ENCODE data around the gene TPCN2. TPM values are rescaled to one million over a fixed set of nuclear protein-coding genes. Genes with fewer than 3 reads are reported as not detected.
"Not testable (repeated sequence)": the region's sequence is repeated elsewhere in the genome, so short reads cannot be mapped to it uniquely, and the experiment has no call there.

The TPCN2 gene
- total RNA-seq, 1 experiment from 2014 or later: 5.5 TPM

DNA sequence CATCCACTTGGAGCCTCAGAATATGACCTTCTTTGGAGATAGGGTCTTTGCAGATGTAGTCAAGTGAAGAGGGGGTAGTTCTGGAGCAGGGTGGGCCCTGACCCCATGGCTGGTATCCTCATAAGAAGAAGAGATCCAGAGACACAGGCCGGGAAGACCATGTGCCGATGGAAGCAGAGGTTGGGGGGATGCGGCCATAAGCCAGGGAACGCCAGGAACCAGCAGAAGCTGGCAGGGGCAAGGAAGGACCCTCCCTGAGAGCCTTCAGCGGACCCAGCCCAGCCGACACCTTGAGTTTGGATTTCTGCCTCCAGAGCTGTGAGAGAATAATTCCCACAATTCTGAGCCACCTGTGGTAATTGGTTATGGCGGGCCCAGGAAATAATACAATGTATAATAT, 80.9 kb downstream of the TPCN2 start:
- no peak overlapping the region for H3K27ac ChIP-seq
- no peak for DNase-seq
- H3K9me3 ChIP-seq (replicated peaks): peaks cover 4% of the 10 kb centered on the region
- H3K27me3 ChIP-seq: no peaks in the 10 kb centered on the region
- no peak overlapping the region for H3K4me3 ChIP-seq
- no peaks in the 10 kb centered on the region for H3K36me3 ChIP-seq
- H3K4me1 ChIP-seq: peaks cover 7% of the 10 kb centered on the region

- H3K27ac ChIP-seq: no peak overlapping the region
- H3K4me3 ChIP-seq: no peak overlapping the region
- H3K27me3 ChIP-seq: no peaks in the 10 kb centered on the region
- peak in 1 of 2 experiments; percentile 21 for DNase-seq
- peaks cover 7% of the 10 kb centered on the region for H3K4me1 ChIP-seq
- peaks cover 4% of the 10 kb centered on the region for H3K9me3 ChIP-seq (replicated peaks)
- no peaks in the 10 kb centered on the region for H3K36me3 ChIP-seq
These were observed 81.9 kb downstream of the TPCN2 start for GRCh38 chr11:69130654-69131053.

DNA sequence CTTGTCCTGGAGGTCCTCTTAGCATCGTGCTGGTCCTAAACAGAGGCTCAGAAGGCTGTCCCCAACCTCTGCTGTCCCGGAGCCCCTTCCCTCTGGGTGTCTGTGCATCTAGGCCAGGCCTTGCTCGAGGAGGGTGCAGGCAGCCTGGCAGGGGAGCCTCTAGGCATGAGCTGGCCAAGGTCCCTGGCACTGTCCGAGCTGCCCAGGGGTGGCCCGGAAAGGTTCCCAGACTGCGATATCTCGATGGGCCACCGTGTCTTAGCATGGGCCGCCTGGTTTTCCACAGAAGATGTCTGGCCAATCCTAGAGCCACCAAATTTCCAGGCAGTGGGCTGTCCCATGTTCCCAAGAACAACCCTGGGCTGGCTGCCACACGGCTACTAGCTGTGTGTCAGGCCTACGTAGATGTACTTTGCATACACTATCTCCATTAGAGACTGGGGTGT, 82.4 kb downstream of the TPCN2 start:
- Histone ChIP-seq H3K36me3 (no peaks in the 10 kb centered on the region), H3K27ac (no peak overlapping the region), H3K4me1 (peaks cover 7% of the 10 kb centered on the region), H3K27me3 (no peaks in the 10 kb centered on the region), H3K4me3 (no peak overlapping the region), H3K9me3 (replicated peaks) (peaks cover 4% of the 10 kb centered on the region)
- no peak for DNase-seq

- peak; percentile 62 to 75 for DNase-seq
- H3K9me3 ChIP-seq (replicated peaks): peaks cover 4% of the 10 kb centered on the region
- H3K4me3 ChIP-seq: no peak overlapping the region
- no peaks in the 10 kb centered on the region for H3K36me3 ChIP-seq
- no peak overlapping the region for H3K27ac ChIP-seq
- H3K4me1 ChIP-seq: peaks cover 7% of the 10 kb centered on the region
- no peaks in the 10 kb centered on the region for H3K27me3 ChIP-seq
These were observed 83.0 kb downstream of the TPCN2 start for GRCh38 chr11:69131644-69132300.

- peaks cover 4% of the 10 kb centered on the region for H3K9me3 ChIP-seq (replicated peaks)
- H3K4me1 ChIP-seq: peaks cover 7% of the 10 kb centered on the region
- no peaks in the 10 kb centered on the region for H3K36me3 ChIP-seq
- no peak overlapping the region for H3K4me3 ChIP-seq
- no peak overlapping the region for H3K27ac ChIP-seq
- H3K27me3 ChIP-seq: no peaks in the 10 kb centered on the region
- DNase-seq: no peak
These were observed 83.6 kb downstream of the TPCN2 start for GRCh38 chr11:69132301-69132670.

- Histone ChIP-seq H3K27ac (no peak overlapping the region), H3K27me3 (no peaks in the 10 kb centered on the region), H3K9me3 (replicated peaks) (no peaks in the 10 kb centered on the region; the same call in none of the 2 replicates), H3K4me3 (no peak overlapping the region), H3K4me1 (peaks cover 10% of the 10 kb centered on the region), H3K36me3 (no peaks in the 10 kb centered on the region)
- DNase-seq: no peak
These were observed 84.5 kb downstream of the TPCN2 start for GRCh38 chr11:69133251-69133650.

DNA sequence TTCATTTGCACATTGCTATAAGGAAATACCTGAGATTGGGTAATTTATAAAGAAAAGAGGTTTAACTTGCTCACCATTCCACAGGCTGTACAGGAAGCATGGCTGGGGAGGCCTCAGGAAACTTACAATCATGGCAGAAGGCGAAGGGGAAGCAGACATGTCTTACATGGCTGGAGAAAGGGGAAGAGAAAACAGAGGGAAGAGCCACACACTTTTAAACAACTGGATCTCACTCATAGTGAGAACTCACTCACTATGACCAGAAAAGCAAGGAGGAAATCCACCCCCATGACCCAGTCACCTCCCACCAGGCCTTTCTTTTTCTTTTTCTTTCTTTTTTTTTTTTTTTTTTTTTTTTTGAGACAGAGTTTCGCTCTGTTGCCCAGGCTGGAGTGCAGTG, 85.5 kb downstream of the TPCN2 start:
- peaks cover 11% of the 10 kb centered on the region for H3K4me1 ChIP-seq
- not testable (repeated sequence) for H3K36me3 ChIP-seq; H3K4me3 ChIP-seq; DNase-seq; H3K9me3 ChIP-seq (replicated peaks); H3K27ac ChIP-seq; H3K27me3 ChIP-seq

DNA sequence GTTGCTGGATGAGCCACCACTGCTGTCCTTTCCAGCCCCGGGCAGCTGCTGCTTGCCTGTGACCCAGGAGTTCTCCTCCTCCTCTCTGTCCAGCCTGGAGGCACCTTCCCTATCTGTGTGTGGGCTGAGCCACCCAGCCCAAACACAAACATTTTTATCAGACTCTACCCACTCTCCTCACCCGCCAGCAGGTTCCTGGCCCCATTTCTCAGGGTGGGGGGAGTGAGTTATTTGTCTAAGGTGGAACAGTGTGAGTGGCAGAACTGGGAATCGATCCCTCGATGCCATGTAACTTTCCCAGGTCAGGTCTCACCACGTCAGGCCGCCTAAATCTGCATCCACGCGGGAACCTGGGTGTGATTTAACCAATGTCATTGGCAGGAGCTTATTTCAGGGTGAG, 86.2 kb downstream of the TPCN2 start:
- no peak for DNase-seq
- no peak overlapping the region for H3K4me3 ChIP-seq
- H3K27me3 ChIP-seq: no peaks in the 10 kb centered on the region
- H3K36me3 ChIP-seq: no peaks in the 10 kb centered on the region
- H3K4me1 ChIP-seq: peaks cover 11% of the 10 kb centered on the region
- H3K9me3 ChIP-seq (replicated peaks): no peaks in the 10 kb centered on the region; the same call in 1 of the 2 replicates
- no peak overlapping the region for H3K27ac ChIP-seq

DNA sequence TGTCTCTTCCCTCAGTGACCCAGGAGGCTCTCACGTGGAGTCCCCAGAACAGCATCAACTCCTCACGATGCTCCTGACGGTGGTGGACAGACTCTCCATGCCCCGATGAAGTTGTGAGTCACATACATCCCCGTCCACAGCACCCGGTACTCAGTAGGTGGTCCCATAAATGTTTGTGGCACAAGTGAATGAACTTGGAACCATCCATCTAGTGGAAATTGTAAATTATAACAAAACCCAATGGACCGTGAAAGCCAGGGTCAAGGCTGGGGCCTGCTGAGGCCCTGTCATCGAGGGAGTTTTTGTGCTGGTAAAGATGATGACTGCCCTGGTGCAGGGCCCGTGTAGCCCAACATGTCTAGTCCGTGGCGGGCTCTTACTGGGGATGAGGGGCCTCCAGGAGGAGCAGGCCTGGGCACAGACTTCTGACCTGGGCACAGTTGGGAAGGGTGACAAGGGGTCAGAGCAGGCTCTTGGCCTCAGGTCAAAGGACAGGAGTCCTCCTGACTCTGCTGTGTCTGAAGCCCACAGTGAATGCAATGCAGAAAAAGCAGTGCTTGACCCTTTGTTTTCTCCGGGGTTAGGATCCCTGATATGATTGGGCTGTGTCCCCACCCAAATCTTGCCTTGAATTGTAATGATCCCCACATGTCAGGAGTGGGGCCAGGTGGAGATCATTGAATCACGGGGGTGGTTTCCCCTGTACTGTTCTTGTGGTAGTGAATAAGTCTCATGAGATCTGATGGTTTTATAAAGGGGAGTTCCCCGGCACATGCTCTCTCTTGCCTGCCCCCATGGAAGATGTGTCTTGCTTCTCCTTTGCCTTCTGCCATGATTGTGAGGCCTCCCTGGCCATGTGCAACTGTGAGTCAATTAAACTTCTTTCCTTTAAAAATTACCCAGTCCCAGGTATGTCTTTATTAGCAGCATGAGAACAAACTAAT, 87.0 kb downstream of the TPCN2 start:
- Histone ChIP-seq H3K36me3 (no peaks in the 10 kb centered on the region), H3K27ac (no peak overlapping the region), H3K4me3 (no peak overlapping the region), H3K27me3 (no peaks in the 10 kb centered on the region), H3K9me3 (replicated peaks) (no peaks in the 10 kb centered on the region; the same call in 1 of the 2 replicates), H3K4me1 (peaks cover 11% of the 10 kb centered on the region)
- no peak for DNase-seq

GRCh38 chr11:69136471-69136870, 87.7 kb downstream of the TPCN2 start:
- Histone ChIP-seq H3K27me3 (no peaks in the 10 kb centered on the region), H3K27ac (no peak overlapping the region), H3K9me3 (replicated peaks) (no peaks in the 10 kb centered on the region; the same call in 1 of the 2 replicates), H3K4me1 (peaks cover 9% of the 10 kb centered on the region), H3K4me3 (no peak overlapping the region), H3K36me3 (no peaks in the 10 kb centered on the region)
- DNase-seq: no peak

GRCh38 chr11:69137151-69137844, 88.6 kb downstream of the TPCN2 start:
- H3K27ac ChIP-seq: no peak overlapping the region
- no peaks in the 10 kb centered on the region for H3K27me3 ChIP-seq
- H3K9me3 ChIP-seq (replicated peaks): no peaks in the 10 kb centered on the region; the same call in 1 of the 2 replicates
- H3K36me3 ChIP-seq: no peaks in the 10 kb centered on the region
- peaks cover 4% of the 10 kb centered on the region; the same call in 1 of the 2 replicates for H3K4me1 ChIP-seq
- no peak for DNase-seq
- H3K4me3 ChIP-seq: no peak overlapping the region

GRCh38 chr11:69138265-69138664, 89.5 kb downstream of the TPCN2 start:
- Histone ChIP-seq H3K4me1 (peaks cover 4% of the 10 kb centered on the region; the same call in 1 of the 2 replicates), H3K36me3 (no peaks in the 10 kb centered on the region), H3K27ac (no peak overlapping the region), H3K27me3 (no peaks in the 10 kb centered on the region), H3K9me3 (replicated peaks) (no peaks in the 10 kb centered on the region; the same call in 1 of the 2 replicates), H3K4me3 (no peak overlapping the region)
- DNase-seq: no peak

DNA sequence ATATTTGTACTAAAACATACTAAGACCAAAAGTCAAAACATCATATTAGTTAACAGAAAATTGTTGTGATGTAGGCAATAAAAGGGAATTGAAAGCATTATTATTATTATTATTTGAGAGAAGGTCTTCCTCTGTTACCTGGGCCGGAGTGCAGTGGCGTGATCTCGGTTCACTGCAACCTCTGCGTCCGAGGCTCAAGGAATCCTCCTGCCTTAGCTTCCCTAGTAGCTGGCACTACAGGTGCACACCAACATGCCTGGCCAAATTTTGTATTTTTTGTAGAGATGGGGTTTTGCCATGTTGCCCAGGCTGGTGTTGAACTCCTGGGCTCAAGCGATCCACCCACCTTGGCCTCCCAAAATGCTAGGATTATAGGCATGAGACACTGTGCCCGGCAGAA, 91.4 kb downstream of the TPCN2 start:
- H3K4me1 ChIP-seq; H3K36me3 ChIP-seq; H3K9me3 ChIP-seq (replicated peaks); DNase-seq; H3K4me3 ChIP-seq; H3K27ac ChIP-seq; H3K27me3 ChIP-seq: not testable (repeated sequence)

- H3K36me3 ChIP-seq: no peaks in the 10 kb centered on the region
- peaks cover 4% of the 10 kb centered on the region; the same call in 1 of the 2 replicates for H3K4me1 ChIP-seq
- no peak overlapping the region for H3K4me3 ChIP-seq
- H3K9me3 ChIP-seq (replicated peaks): no peaks in the 10 kb centered on the region
- H3K27ac ChIP-seq: no peak overlapping the region
- no peaks in the 10 kb centered on the region for H3K27me3 ChIP-seq
- DNase-seq: no peak
These were observed 91.9 kb downstream of the TPCN2 start for GRCh38 chr11:69140635-69141034.

- DNase-seq: no peak
- Histone ChIP-seq H3K4me3 (no peak overlapping the region), H3K27me3 (no peaks in the 10 kb centered on the region), H3K9me3 (replicated peaks) (0 out of 2 replicates have a peak, but pooled peaks cover 4% of the 10 kb centered on the region), H3K36me3 (no peaks in the 10 kb centered on the region), H3K27ac (no peak overlapping the region), H3K4me1 (peaks cover 4% of the 10 kb centered on the region; the same call in 1 of the 2 replicates)
These were observed 93.0 kb downstream of the TPCN2 start for GRCh38 chr11:69141742-69142141.
